ENCODE measurements around the gene CIZ1. TPM values are rescaled to one million over a fixed set of nuclear protein-coding genes. Genes with fewer than 3 reads are reported as not detected.
A peak's percentile ranks its signal among the peaks of the same experiment; 100 is the strongest.

Gene CIZ1
- total RNA-seq, 1 donor from 2014 or later, result 74.9 TPM

GRCh38 chr9:128121924-128122808 is 69.2 kb downstream of the CIZ1 start:
- peaks cover 51% of the 10 kb centered on the region for H3K36me3 ChIP-seq
- intact Hi-C loops (cut with micrococcal nuclease), result no loop called here

GRCh38 chr9:128121466-128121810 is 69.9 kb downstream of the CIZ1 start:
- peak; percentile 5 for DNase-seq
- TF ChIP-seq CTCF (IDR thresholded peaks at IDR 0.05; ENCODE audit: borderline replicate concordance), result no peak
- Histone ChIP-seq H3K36me3 (peaks cover 51% of the 10 kb centered on the region), H3K27me3 (ENCODE audit: low read depth) (no peaks in the 10 kb centered on the region), H3K27ac (replicated peaks) (no peak overlapping the region), H3K4me1 (peaks cover 29% of the 10 kb centered on the region), H3K9me3 (replicated peaks) (no peaks in the 10 kb centered on the region), H3K4me3 (no peak overlapping the region)
- intact Hi-C loops (cut with micrococcal nuclease), result no loop called here

More at GRCh38 chr9:128121924-128122808, 69.2 kb downstream of the CIZ1 start:
- Histone ChIP-seq H3K9me3 (replicated peaks) (no peaks in the 10 kb centered on the region), H3K4me3 (no peak overlapping the region), H3K4me1 (peaks cover 37% of the 10 kb centered on the region), H3K27me3 (ENCODE audit: low read depth) (no peaks in the 10 kb centered on the region), H3K27ac (replicated peaks) (no peak overlapping the region)
- TF ChIP-seq CTCF (IDR thresholded peaks at IDR 0.05; ENCODE audit: borderline replicate concordance), result no peak
- peak; percentile 13 for DNase-seq

- Histone ChIP-seq H3K36me3 (peaks cover 51% of the 10 kb centered on the region), H3K4me3 (no peak overlapping the region), H3K27ac (replicated peaks) (no peak overlapping the region), H3K27me3 (ENCODE audit: low read depth) (no peaks in the 10 kb centered on the region), H3K9me3 (replicated peaks) (no peaks in the 10 kb centered on the region), H3K4me1 (peaks cover 24% of the 10 kb centered on the region)
- DNase-seq, result no peak
- intact Hi-C loops (cut with micrococcal nuclease), result no loop called here
- TF ChIP-seq CTCF (IDR thresholded peaks at IDR 0.05; ENCODE audit: borderline replicate concordance), result no peak
Measured at GRCh38 chr9:128120741-128121465, 70.5 kb downstream of the CIZ1 start.

- H3K9me3 ChIP-seq (replicated peaks), result no peaks in the 10 kb centered on the region
- H3K4me1 ChIP-seq, result peaks cover 17% of the 10 kb centered on the region
- intact Hi-C loops (cut with micrococcal nuclease), result no loop called here
- H3K27me3 ChIP-seq (ENCODE audit: low read depth), result no peaks in the 10 kb centered on the region
- H3K27ac ChIP-seq (replicated peaks), result no peak overlapping the region
- H3K4me3 ChIP-seq, result no peak overlapping the region
- peaks cover 52% of the 10 kb centered on the region for H3K36me3 ChIP-seq
- no peak for TF ChIP-seq CTCF (IDR thresholded peaks at IDR 0.05; ENCODE audit: borderline replicate concordance)
- no peak for DNase-seq
Measured at GRCh38 chr9:128120061-128120740, 71.2 kb downstream of the CIZ1 start.

GRCh38 chr9:128118971-128119665 is 72.3 kb downstream of the CIZ1 start:
- H3K9me3 ChIP-seq (replicated peaks), result no peaks in the 10 kb centered on the region
- peaks cover 11% of the 10 kb centered on the region for H3K4me1 ChIP-seq
- intact Hi-C loops (cut with micrococcal nuclease), result loop anchor here (10.0 kb wide), 1 partner anchor 174 kb away; no protein-coding TSS in a partner anchor
- H3K27me3 ChIP-seq (ENCODE audit: low read depth), result no peaks in the 10 kb centered on the region
- H3K4me3 ChIP-seq, result no peak overlapping the region
- no peak overlapping the region for H3K27ac ChIP-seq (replicated peaks)
- H3K36me3 ChIP-seq, result peaks cover 52% of the 10 kb centered on the region
- TF ChIP-seq CTCF (IDR thresholded peaks at IDR 0.05; ENCODE audit: borderline replicate concordance), result no peak
- DNase-seq, result no peak
